Activated naive CD4-positive, alpha-beta T cell treated with anti-CD3 and anti-CD28 coated beads, Interleukin-2, amount 50 U/mL, for 16 hours (primary cell): ENCODE measurements around the gene EPHX1.

Source experiments
- DNase-seq: peaks from one replicate; pipeline ENCODE4 v3.0.0-alpha.2; 2020

The EPHX1 gene

GRCh38 chr1:225866061-225866837 lies 56.3 kb downstream of the EPHX1 start:
- peak; percentile 81 for DNase-seq

DNA sequence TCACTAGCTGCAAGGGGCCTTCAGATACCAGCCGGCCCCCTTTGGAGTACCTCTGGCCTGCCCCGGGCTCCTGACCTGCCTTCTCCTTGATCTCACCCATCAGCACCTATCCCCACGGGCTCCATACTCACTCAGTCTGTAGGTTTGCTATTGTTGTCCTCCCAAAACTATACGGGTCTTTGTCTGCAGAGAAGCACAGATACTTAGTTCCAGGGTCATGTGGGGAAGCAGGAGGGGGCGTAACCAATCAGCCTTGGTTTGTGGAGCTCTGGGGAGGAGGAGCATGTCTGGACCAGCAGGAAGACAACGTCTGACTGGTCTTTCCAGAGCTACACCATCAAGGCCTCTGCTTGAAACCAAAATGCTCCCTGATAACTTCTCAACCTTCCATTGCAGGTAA lies 57.1 kb downstream of the EPHX1 start:
- DNase-seq: no peak

- DNase-seq: no peak
Observed at GRCh38 chr1:225868631-225869330, 58.9 kb downstream of the EPHX1 start.

DNA sequence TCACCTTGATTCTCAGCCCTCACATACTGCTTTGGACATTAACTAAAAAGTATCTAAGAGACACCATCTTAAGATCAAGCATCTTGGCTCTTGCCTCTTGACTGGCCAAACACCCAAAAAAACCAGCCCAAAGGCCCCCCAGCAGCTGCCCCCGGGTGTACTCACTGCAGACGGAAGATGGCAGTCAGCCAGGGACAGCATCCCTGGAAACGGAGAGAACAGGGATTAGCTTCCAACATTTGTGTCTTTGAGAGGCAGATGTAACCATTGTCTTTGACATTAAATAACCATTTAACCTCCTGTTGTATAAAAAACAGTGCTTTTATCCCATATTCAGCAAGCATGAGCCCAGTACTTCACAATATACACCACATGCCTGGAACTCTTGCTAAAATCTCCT lies 61.0 kb downstream of the EPHX1 start:
- DNase-seq: no peak

DNA sequence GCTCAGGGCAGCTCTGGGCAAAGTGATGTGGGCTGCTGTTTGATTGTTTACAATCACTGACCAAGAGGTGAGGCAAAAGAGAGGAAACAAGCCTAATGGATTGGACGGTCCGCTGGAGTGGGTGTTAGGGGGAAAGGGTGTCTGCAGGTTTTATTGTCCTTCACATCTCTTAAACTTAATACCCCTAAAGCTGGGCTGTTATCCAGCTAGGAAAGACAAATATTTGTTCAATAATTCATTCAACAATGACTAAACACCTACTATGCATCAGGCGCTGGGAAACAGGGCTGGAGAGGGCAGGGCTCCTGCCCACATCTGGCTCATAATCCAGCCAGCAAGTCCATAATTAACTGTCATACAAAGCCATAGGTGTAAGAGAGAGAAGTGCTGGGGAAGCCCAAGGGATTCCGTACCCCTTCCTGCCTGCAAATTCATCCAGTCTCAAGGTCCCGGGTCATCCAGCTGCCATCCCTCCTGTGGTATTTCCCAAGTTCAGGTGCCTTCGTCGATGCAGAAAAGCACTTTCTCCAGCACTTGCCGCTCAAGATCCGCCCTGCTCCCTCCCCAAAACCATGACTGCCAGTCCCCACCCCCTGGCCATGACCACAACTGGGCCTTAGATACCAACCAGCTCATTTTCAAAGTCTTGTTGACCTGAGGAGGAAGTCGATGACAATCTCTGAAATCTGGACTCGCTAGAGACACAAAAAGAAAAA lies 61.6 kb downstream of the EPHX1 start:
- DNase-seq: no peak

DNA sequence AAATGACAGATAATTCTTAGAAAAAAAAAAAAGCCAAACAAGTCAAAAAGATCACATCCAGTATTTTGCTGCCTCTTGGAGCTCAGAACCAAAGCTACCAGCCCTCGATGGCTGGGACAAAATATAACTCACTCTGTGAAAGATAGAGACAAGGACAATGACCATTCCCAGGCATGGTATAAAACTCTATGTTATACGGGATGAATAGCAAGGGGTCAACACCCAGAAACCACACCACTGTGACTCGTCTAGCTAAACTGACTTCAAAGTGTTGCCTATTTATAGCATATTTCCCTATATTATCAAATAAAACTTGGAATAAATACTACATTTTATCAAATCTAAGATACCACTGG lies 62.1 kb downstream of the EPHX1 start:
- no peak for DNase-seq

DNA sequence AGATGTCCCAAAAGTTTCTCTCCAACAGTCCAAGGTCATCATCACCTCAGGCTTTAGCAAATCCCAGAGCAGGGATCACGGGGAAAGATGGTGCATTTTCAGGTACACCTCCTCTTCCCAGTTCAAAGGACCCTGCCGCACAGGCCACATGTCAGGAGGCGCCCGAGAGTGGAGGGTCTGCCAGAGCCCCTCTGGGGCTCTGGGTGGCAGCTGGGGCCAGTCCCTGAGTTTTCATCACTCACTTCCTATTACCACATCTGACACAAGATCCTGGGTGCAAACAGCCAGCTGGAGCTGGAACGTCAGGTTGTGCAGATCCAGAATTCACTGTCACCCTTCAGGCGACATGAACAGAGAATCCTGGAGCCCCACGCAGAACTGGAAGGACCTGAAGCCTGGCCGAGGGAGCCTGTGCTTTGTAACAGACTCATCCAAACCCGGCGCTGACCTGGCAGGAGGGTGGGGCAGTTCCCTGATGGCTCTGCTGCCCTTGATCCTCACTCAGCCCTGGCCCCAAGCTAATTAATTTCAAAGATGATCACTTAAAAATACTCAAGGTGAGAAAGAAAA lies 63.4 kb downstream of the EPHX1 start:
- no peak for DNase-seq

- no peak for DNase-seq
Observed at GRCh38 chr1:225874431-225874830, 64.5 kb downstream of the EPHX1 start.

- no peak for DNase-seq
Observed at GRCh38 chr1:225875044-225875815, 65.3 kb downstream of the EPHX1 start.

DNA sequence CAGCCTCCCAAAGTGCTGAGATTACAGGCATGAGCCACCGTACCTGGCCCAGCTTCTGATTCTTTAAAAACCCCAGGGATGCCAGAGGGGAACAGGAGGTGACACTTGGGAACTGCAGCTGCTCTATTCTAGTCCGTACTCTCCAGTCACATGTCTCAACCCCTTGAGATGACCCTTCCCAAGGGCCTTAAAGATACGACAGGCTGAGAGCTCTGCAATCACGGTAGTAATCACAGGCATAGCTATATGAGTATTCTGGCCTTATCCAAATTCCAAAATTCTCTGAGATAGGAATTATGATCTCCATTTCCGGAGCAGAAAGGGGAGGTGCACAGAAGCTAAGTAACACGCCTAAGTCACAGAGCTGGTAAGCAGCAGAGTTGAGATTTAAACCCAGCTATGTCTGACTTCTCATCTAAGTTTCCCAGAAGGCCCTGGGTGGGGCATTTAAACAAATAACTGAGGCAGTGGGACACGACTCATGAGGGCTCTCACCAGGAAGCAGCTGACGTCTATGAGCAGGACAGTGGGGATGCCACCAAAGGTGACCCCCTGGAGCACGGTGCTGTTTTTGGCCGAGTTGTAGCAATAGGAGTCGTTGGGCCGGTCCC lies 67.1 kb downstream of the EPHX1 start:
- DNase-seq: no peak

- DNase-seq: no peak
Observed at GRCh38 chr1:225877580-225877979, 67.7 kb downstream of the EPHX1 start.

- no peak for DNase-seq
Observed at GRCh38 chr1:225878282-225878681, 68.4 kb downstream of the EPHX1 start.

DNA sequence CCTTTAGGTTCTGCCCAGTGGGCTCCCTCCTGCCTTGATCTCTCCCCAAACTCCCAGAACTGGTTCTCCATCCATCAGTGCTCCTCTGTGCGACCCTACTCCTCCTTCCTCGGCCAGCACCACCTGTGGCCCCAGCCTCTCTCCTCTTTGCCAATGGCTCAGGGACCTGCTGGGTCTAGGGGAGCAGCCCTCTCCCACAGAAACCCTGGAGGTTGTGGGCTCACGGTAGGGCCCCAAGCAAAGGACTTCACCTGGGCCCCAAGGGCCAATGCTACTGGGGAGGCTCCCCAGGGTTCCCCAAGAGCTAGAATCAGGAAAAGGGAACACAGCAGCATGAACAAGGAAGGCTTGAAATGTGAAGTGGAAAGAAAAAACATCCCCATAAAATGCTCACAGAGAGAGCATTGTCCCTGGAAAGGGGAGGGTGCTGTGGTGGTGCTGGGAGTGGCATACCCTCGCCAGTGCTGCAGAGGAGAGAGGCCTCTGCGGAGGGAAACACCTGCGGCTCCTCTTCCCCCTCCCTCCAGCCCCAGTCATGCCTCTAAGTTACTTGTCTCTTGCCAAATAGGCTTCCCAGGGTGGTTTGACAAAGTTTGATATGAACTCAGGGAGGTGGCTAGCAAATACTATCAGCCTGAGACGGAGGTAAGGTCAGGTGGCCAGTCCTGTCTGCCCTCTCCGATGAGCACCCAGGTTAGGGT lies 69.7 kb downstream of the EPHX1 start:
- peak; percentile 39 for DNase-seq

- DNase-seq: no peak
Observed at GRCh38 chr1:225880222-225880588, 70.3 kb downstream of the EPHX1 start.

GRCh38 chr1:225880636-225881035 lies 70.7 kb downstream of the EPHX1 start:
- no peak for DNase-seq

- DNase-seq: no peak
Observed at GRCh38 chr1:225881081-225881958, 71.4 kb downstream of the EPHX1 start.

GRCh38 chr1:225881959-225882693 lies 72.2 kb downstream of the EPHX1 start, which contains the start of gene TMEM63A:
TMEM63A (minus strand) TSS chr1:225882380; CDS start chr1:225877580, 4,800 bp downstream.
- DNase-seq: peak; percentile 86

DNA sequence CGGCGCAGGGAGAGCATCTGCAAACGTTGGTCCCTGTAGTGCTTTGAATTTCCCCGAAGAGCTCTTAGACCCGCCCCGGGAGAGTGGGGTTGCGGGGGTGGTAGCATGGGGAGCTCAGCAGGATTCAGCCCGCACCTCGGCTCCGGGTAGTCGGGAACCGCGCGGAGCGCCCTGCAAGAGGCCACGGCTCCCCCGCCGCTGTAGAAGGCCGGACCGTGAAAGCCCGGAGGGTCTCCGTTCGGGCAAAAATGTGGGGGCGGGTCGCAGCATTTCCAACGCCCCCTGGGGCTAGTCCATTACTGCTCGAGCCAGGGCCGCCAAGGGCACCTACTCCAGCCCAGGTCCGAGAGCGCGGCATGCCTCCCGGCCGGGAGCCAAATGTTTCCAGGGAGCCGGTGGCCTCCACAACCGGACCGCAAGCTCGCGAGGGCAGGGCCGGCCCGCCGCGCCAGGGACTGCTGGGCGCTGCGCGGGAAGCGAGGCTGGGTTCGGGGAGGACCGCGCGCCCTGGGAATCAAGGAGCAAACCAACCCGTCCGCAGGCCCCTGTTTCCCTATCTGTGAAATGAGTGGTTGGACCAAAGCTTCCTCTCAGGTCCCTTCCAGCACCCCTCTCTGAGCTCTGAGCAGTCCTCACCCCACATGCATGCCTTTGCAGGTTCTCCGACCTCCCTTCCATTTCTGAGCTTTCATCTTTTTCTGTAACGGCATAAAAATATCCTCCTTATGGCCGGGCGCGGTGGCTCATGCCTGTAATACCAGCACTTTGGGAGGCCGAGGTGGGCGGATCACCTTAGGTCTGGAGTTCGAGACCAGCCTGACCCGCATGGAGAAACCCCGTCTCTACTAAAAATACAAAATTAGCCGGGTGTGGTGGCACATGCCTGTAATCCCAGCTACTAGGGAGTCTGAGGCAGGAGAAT lies 73.0 kb downstream of the EPHX1 start:
- peak; percentile 45 for DNase-seq
